ENCODE data around the gene FRMD6. TPM values are rescaled to one million over a fixed set of nuclear protein-coding genes. Genes with fewer than 3 reads are reported as not detected.
A peak's percentile ranks its signal among the peaks of the same experiment; 100 is the strongest.

FRMD6 gene
- total RNA-seq, 1 experiment from 2014 or later: 72.8 TPM

DNA sequence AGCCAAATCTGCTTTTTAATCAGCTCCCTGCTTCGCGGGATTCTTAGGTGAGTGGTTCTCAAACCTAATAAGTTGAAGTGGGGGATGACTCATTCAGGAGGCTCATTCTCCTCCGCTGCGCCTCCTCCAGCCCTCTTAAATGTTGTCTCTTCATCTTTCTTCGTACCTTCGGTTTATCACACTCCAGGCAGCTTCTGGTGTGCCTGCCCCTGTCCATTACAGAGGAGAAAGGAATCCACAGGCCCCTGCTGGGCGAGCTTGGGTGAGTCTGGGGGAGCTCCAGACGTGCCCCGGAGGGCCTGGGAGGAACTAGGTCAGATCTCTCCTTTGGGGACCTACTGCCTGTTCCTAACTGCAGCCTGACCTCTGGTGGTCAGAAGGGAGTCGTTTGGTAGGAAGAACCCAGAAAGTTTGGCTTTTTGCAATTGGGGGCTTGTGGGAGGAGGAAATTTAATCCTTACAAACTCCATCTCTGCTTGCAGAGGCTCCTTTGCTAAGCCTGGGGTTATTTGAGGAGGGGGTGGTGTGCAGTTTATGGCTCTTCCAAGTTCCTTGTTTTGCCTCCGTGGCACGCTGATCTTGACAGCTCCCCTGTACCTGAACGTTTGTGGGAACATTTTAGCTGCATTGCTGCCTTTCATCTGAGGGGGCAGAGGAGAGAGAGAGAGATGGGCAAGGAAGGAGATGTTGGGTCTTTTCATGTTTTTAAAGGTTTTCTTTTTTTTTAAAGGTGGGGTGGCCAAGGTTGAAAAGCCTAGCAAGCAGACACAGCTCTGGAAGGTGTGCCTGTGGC lies 124.6 kb downstream of the FRMD6 start:
- peak; percentile 69 for DNase-seq (ENCODE audit: low spot score)

DNA sequence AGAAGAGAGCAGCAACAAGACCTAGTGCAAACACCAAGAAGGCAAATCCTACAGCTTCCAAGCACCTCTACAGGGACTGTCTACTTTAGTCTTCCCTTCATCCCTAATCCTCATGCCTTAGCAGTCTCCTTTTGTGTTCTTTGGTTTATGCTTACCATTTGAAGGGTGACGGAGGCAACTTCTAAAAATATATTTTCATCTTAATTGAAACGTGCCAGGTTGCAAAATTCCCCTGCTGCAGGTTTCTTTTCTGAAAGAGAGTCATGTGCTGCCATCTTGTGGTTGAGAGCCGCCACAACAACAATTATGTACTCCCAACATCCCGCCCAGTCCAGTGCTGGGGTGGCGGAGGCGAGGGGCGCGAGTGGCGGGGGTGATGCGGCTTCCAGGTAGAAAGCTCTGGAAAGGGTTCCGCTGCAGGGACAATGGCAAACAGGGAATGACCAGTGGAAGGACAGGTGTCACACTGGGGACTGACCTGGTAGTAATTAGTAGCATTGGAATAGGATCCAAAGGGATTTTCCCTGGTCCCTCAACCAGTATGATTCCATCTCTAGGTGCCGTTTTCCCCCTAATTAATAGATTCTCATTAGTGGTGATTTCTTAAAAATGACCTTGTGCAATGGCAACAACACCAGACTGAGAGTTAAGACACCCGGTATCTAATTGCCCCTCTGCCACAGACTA lies 128.4 kb downstream of the FRMD6 start:
- DNase-seq (ENCODE audit: low spot score): peak; percentile 52

Other genes starting within 250 kb of the FRMD6 start
- 22.1 and 32.3 TPM in 2 replicates for gene GNG2, start 208.7 kb downstream of the FRMD6 start, total RNA-seq (2014; rRNA removed; shearing (Covaris generic))